ENCODE results near the gene WDR86.

Gene WDR86

GRCh38 chr7:151373599-151373998 is 36.2 kb downstream of the WDR86 start:
- no peak overlapping the region for H3K4me3 ChIP-seq (ENCODE audit: low read depth, low read length)
- TF ChIP-seq, protein P1, sequence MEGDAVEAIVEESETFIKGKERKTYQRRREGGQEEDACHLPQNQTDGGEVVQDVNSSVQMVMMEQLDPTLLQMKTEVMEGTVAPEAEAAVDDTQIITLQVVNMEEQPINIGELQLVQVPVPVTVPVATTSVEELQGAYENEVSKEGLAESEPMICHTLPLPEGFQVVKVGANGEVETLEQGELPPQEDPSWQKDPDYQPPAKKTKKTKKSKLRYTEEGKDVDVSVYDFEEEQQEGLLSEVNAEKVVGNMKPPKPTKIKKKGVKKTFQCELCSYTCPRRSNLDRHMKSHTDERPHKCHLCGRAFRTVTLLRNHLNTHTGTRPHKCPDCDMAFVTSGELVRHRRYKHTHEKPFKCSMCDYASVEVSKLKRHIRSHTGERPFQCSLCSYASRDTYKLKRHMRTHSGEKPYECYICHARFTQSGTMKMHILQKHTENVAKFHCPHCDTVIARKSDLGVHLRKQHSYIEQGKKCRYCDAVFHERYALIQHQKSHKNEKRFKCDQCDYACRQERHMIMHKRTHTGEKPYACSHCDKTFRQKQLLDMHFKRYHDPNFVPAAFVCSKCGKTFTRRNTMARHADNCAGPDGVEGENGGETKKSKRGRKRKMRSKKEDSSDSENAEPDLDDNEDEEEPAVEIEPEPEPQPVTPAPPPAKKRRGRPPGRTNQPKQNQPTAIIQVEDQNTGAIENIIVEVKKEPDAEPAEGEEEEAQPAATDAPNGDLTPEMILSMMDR (IDR thresholded peaks at IDR 0.05; ENCODE audit: low read depth, low read length, missing control alignments), result no peak
- in situ Hi-C loops (cut with HindIII; ENCODE audit: low sequenced_read_pairs), result loop anchor here (25.0 kb wide), 1 partner anchor 364 kb away; no protein-coding TSS in a partner anchor
- DNase-seq (ENCODE audit: low read depth), result no peak

DNA sequence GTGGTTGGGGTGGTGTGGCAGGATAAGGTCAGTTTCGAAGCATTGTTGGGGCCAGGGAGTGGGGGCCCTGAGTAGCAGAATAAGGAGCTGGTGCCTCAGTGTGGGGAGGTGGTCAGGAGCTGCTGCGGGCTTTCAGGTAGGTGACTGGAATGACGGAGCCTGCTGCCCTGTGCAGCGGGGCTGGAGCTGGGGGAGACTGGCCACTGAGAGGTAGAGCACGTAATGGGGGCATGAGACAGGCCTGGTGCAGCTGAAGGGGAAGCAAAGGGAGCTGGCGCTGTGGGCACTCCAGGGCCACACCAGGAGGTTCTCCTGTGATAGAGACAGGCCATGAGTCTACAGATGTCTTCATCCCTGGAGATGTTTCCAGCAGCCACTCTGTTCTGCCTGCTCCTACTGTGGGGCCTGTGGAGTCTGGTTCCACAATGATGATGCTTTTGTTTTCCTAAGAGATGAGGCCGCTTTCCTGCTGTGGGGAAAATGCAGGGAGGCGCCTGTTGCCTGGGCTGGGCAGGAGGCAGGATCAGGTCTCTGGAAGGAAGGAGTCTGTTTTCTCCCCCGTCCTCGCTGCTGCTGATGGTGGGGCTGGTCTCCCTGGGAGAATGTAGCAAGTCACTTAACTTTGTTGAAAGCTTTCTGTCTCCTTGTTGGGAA is 37.1 kb downstream of the WDR86 start:
- TF ChIP-seq, protein P1 (IDR thresholded peaks at IDR 0.05; ENCODE audit: low read depth, low read length, missing control alignments), result no peak
- DNase-seq (ENCODE audit: low read depth), result no peak
- in situ Hi-C loops (cut with HindIII; ENCODE audit: low sequenced_read_pairs), result loop anchor here (25.0 kb wide), 1 partner anchor 365 kb away; no protein-coding TSS in a partner anchor
- H3K4me3 ChIP-seq (ENCODE audit: low read depth, low read length), result no peak overlapping the region

DNA sequence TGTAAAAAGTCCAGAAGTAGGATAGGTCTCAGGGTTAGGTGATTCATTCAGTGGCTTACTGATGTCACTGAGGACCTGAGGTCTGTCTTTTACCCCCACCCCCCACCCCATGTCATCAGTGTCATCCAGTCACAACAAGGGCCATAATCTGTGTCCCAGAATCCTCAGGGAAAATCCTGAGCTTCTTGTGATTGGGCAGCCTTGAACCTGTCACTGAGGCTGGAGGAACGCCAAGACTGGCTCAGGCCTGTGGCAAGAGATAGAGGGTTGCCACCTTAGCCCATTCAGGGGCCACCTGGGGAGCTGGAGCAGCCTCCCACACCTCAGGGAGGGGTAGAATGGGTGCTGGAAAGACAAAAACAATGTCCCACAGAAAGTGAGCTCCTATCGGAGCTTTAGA is 38.6 kb downstream of the WDR86 start:
- in situ Hi-C loops (cut with HindIII; ENCODE audit: low sequenced_read_pairs), result loop anchor here (25.0 kb wide), 1 partner anchor 366 kb away; no protein-coding TSS in a partner anchor
- DNase-seq (ENCODE audit: low read depth), result no peak
- TF ChIP-seq, protein P1 (IDR thresholded peaks at IDR 0.05; ENCODE audit: low read depth, low read length, missing control alignments), result no peak
- no peak overlapping the region for H3K4me3 ChIP-seq (ENCODE audit: low read depth, low read length)

DNA sequence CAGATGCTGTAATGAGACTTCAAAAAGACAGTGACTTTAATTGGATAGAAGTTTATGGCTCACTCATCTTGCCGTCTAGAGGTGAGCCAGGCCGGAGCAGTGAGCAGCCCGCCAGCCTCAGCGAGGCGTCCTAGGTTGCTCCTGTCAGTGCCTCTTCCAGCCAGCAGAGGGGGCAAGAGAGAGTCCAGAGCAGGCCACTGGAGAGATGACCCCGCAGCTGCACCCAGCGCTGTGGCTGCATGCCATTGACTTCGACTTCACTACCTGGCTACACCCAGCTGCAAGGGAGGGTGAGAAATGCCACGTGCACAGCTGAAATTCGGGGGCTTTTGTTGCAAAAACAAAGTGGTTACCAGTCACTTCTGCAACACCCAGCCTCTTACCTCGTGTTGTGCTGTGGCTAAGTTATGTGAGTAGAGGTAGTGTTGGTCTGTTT is 41.7 kb downstream of the WDR86 start:
- in situ Hi-C loops (cut with HindIII; ENCODE audit: low sequenced_read_pairs), result loop anchor here (5.0 to 25.0 kb wide), 2 partner anchors 79 to 369 kb away; no protein-coding TSS in a partner anchor
- DNase-seq (ENCODE audit: low read depth), result peak; percentile 62
- TF ChIP-seq, protein P1 (IDR thresholded peaks at IDR 0.05; ENCODE audit: low read depth, low read length, missing control alignments), result peak; percentile 93
- H3K4me3 ChIP-seq (ENCODE audit: low read depth, low read length), result no peak overlapping the region

DNA sequence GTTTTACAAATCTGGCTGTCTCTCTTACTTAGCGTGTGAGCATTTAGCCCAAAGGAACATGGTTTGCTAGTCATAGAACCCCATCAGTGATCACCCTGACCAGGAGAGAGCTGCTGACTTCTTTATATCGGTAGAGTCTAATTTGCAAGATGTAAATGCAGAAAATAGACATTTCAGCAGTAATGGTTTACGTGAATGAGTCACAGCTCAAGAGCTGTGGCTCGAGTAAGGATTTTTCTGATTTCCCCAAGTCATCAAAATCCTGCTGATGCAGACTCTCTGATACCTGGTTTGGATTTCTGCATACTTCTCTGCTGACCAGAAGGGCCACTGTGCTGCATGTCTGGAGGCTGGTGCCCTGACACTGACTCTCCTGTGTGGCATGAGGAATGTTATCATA is 42.6 kb downstream of the WDR86 start:
- no peak overlapping the region for H3K4me3 ChIP-seq (ENCODE audit: low read depth, low read length)
- in situ Hi-C loops (cut with HindIII; ENCODE audit: low sequenced_read_pairs), result loop anchor here (5.0 to 25.0 kb wide), 2 partner anchors 80 to 370 kb away; no protein-coding TSS in a partner anchor
- TF ChIP-seq, protein P1 (IDR thresholded peaks at IDR 0.05; ENCODE audit: low read depth, low read length, missing control alignments), result no peak
- DNase-seq (ENCODE audit: low read depth), result no peak

- H3K4me3 ChIP-seq (ENCODE audit: low read depth, low read length), result no peak overlapping the region
- TF ChIP-seq, protein P1 (IDR thresholded peaks at IDR 0.05; ENCODE audit: low read depth, low read length, missing control alignments), result no peak
- no peak for DNase-seq (ENCODE audit: low read depth)
- in situ Hi-C loops (cut with HindIII; ENCODE audit: low sequenced_read_pairs), result loop anchor here (5.0 to 25.0 kb wide), 2 partner anchors 80 to 370 kb away; no protein-coding TSS in a partner anchor
Measured at GRCh38 chr7:151366880-151367222, 43.0 kb downstream of the WDR86 start.

All from astrocyte of the cerebellum (primary cell).